NCI-H128 (cell line): ENCODE measurements around the gene ZDHHC11.
"Not testable (repeated sequence)": the region's sequence is repeated elsewhere in the genome, so short reads cannot be mapped to it uniquely, and the experiment has no call there.

Experiments used
- DNase-seq: peaks from one replicate; lab custom pipeline; 2025; ENCODE audit not compliant: unreplicated experiment; lab: John Stamatoyannopoulos, UW

ZDHHC11 gene

DNA sequence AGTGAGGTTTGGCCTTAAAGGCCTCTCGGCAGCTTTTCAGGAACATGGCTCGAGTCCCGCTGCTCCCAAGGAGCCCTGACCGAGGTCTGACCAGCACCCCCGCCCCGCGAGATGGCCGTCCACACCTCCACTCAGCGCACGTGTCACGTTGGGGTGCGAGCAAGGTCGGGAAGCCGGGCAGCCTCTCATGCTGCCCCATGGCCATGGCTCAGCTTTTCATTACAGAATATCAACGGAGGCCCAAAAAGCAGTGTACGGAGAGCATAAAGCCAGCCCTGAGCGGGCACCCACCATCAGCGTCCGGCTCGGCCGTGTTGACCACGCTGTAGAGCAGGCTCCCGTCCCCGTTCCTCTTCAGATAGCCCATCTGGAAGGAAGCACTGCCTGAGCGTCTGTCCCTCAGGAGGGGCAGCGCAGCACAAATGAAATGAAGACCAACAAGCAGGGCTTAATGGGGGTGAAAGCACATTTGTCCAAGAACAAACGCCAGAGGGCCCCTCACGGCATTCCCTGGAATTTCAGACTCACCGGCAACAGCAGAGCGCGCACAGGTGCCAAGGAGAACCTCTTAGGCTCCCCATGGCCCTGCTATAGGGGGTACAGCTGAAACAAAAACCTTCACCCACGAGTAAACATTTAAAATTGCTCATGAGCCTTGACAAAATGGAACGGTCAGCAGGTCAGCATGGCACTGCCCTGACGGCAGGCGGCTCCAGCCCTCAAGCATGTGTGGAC lies 30.2 kb upstream of the ZDHHC11 start:
- DNase-seq, result no peak

DNA sequence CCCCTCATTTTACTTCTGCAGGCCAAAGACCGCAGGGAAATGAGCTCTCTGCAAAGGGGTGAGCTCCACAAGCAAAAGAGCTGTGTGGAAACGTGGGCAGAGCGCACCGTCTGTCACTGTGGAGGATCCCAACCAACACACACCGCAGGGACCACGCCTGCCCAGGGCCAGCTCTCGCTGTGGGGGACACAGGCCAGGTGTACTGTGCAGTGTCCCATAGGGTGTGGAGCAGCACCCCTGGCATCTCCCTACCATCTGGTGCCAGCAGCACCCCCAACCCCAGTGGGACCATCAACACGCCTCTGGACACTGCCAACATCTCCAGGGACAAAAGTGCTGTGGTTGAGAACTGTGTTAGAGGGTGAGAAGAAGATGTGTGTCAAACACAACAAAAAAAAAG lies 27.9 kb upstream of the ZDHHC11 start:
- DNase-seq, result not testable (repeated sequence)

DNA sequence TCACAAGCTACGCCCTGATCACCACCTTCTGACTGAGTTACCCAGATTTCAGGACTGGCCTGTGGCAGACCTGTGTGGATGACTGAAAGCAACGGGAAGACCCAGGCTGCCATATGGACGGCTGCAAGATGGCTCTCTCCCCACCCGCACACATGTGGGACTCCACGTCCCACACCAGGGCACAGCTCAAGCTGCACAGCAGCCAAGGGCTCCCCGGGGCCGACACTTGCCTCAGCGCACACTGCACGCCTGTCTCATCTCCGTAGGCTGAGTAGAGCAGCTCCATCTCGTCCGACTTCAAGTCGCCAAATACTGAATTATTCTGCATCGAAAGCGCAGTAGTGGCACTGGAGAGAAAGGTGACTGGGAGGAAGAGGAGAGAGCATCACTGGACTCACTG lies 27.3 kb upstream of the ZDHHC11 start:
- DNase-seq, result no peak

DNA sequence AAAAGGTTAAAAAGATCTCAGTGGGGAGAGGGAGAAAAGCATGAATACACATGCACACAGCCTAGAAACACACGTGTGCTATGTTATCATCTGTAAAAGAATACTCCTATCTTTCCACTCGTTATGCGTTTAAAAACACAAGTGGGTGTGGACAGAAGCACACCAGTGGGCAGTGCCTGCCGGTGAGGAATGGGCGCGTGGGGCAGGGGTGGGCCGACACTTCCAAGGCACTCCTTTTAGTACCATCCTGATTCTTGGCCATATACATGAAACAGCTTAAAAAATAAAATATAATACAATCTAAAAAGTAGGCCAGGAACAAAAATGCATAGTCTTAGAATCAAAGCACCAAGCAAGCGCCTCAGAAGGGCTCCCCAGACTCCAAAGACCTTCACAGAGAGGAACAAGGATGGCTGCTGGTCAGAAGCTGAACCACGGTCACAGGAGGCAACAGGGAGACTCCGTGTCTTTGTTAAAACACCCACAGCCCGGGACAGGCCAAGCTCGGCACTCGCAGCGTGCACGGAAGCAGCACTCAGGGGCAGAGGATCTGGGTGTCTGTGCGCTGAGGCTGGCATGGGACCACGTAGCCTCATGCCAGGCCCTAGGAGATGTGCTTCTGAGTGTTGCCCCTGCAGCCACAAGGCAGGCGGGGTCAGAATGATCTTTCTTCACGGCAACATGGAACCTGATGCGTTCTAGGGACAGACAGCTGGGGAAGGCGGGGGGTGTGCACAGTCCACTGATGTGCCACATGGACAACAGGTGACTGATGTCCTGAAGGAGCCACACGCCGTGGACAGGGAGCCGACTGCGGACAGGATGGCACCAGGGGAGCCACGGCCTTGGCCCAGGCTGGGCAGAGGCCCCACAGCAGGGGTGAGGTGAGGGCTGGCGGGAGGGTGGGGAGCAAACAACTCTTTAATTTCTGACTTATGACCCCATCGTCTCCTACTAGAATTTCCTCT lies 25.9 kb upstream of the ZDHHC11 start:
- DNase-seq, result no peak

DNA sequence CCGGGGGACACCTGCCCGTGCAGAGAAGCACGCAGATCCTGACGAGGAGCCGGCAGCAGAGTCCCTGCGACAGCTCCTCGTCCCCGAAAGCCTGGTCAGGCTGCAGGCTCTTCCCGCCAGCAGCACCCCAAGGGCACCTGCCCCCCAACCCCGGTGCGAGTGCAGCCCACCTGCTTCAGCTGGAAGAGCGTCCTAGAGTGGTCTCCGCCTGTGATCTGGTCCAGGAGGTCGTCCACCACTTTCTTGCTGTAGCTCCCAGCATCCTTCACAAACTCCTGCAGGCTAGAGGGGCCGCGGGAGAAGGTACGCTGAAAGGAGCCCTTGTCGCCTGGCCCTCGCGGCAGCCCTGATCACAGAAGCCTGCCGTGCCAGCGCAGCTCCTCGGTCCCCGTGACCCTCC lies 25.1 kb upstream of the ZDHHC11 start:
- DNase-seq, result no peak

DNA sequence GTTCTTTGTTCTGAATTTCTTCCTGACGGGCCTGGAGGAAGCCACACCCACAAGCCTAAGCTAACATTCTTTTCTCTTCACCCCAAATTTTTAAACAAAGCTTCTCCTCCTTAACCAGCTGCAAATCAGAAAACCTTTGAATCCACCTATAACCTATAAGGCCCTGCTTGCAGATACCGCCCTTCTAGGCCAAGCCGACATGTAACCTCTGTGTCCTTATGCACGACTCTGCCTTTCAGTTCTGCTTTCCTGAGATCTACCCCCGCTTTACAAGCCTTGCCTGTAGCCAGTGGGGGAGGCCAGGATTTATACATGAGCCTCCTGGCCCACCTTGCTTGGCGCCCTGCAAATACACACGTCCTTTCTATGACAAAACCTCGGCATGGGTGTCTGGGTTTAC lies 22.5 kb upstream of the ZDHHC11 start:
- no peak for DNase-seq

DNA sequence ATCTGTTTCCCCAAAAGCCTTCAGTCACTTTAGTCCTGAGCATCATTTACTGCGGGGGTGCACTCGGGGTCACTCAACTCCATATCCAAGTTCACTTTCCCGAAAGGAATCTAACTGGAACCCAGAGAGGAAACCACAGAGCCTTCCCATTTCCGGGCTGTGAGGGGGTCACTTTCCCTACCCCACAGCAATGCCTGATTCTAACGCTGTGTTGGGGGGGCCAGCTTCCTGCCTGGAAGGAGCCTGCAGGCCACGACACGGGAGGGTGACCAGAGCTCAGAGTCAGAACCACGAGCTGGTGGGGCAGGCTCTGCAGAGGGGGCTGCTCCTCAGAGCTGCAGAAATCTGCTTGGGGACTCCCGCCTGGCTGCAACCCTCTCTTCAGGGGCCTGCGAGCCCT lies 21.5 kb upstream of the ZDHHC11 start:
- no peak for DNase-seq

DNA sequence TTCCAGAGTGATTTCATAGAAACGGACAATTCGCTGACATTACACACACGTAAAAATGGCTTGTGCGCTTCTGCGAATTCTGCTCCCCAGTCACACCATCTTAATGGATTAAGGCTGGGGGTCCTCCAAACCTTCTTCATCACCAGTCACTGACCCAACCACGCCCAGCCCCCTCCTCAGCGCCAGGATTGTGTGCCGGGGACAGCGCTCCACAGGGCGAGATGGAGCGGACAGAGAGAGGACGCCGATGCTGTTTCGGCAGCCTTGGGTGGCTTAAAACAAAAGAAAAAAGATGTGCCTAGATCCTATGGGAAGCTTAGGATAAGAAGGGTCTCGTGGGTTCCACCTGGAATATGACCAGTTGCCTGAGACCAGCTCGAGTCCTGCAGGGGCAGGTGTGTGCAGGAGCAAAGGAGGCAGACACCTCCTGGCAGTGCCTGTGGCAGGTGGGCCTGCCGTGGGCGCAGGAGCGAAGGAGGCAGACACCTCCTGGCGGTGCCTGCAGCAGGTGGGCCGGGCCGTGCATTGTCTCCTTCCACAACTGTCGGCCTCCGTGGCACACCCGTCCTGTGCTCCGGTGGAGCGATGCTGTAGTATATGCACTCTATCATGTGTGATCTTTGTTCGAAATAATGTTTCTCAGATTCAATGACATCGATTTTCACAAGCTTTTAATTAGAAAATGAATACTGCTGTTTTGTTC lies 21.0 kb upstream of the ZDHHC11 start:
- DNase-seq, result no peak

DNA sequence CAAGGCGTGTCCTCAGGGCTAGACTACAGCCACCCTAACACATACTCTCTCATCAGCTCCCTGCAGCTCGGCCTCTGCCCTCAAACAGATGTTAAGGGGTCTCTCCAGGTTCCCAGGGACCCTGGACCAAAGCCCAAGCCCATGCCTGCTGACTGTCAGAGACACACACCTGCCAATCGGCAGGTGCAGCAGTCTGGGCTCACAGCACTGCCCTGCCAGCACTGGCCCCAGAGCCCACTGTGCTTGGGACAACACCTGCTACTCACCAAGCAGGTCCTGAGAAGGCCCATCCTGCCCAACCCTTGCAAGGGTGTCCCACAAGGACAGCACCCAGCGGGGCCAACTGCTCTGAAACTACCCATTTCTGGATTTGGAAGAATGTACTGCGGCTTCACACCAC lies 20.2 kb upstream of the ZDHHC11 start:
- no peak for DNase-seq

DNA sequence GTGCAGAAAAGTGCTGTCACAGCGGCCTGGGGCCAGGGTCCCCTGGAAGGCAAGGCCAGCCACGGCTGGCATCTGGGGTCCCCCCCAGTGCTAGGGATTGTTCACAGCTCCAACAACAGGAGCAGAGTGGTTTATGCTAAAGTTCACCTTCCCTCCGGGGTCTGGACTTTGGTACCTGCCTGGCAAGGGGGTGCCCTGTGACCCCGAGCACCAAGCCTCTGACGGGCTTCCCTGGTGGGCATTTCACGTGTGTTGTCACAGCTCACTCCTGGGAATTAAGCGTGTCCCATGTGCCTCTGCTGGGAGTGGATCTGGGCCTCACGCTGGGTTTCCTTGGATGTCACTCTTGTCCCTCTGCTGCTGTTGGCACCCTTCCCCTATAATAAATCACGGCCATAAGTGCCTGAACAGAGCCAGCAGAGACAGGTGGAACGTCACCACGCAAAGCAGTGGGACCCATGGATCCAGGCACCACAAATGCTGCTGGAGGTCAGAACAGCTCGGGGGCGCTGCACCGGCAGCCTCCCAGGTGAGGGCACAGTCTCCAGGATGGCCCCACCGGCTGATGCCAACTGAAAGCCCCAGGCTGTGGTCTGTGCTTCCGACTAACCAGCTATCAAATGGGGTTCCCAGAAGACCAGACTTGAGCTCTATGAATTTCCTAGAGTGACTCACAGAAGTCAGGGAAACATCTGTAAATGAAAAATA lies 17.8 kb upstream of the ZDHHC11 start:
- no peak for DNase-seq

DNA sequence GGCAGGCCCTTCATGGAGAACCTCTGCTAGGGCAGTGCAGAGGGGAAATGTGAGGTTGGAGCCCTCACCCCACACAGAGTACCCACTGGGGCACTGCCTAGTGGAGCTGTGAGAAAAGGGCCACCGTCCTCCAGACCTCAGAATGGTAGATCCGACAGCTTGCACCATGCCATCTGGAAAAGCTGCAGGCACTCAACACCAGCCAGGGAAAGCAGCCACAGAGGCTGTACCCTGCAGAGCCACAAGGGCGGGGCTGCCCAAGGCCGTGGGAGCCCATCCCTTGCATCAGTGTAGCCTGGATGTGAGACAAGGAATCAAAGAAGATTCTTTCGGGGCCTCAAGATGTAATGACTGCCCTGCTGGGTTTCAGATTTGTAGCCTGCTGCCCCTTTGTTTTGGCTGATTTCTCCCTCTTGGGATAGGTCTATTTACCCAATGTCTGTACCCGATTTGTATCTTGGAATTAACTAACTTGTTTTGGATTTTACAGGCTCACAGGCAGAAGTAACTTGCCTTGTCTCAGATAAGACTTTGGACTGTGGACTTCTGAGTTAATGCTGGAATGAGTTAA lies 16.6 kb upstream of the ZDHHC11 start:
- no peak for DNase-seq

DNA sequence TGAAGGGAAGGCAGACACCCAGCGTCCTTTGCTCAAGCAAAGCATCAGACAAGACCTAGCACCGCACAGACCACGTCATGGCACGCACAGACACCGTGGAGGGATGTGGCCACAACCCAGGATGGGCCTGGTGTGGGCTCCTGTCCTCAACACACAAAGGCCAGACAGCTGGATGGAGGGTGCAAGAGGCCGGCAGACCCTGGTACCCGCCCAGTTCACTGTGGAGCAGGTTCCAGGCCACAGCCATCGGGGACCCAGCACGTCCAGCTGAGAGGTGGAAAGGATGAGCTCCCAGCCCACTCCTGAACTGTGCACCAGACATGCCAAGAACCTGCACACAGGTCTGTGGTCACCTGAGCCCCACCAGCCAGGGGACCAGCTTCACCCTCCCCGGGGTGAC lies 15.0 kb upstream of the ZDHHC11 start:
- no peak for DNase-seq

DNA sequence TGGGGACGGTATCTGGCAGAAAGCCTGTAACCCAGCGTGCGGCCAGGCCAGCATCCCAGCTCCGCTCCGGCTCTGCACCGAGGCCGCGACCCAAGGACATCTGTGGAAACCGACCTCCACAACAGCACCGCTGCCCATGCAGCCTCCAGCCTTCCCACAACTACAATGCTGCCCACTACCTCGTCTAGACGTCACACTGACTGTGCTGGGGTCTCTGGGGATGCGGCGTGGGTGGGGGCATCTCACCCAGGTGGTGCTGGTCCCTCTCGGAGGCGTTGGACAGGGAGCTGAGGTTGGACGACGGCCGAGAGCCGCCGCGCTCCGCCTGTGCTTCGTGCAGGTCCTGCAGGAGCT lies 14.4 kb upstream of the ZDHHC11 start:
- no peak for DNase-seq

DNA sequence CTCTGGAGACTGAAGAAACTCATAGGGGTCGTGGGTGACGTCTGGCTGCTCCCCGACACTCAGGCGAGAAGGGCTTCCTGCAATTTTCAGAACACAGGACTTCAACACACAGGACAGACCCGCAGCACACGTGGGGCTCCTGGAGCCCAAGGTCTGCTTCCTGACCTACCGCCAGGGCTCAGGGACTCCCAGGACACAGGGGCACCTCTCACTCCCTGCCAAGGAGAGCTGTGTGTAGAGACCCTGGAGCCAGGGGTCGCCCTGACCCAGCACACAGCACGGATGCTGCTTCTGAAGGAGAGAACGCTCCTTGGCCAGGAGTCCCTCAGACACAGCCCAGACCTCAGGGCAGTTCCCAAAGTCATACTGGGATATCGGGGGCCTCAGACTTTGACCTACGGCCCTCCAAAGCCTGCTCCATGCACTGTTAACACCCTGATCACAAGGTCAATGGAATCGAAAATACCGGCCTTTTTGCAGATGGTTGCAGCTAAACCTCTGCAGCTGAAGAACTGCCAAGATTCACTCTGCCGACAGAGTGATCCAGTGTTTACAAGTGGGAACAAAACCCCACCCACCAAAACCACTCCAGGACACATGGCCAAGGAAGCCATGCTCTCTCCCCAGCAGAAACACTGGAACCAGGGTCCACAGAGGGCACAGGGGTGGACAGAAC lies 13.8 kb upstream of the ZDHHC11 start:
- DNase-seq, result no peak

DNA sequence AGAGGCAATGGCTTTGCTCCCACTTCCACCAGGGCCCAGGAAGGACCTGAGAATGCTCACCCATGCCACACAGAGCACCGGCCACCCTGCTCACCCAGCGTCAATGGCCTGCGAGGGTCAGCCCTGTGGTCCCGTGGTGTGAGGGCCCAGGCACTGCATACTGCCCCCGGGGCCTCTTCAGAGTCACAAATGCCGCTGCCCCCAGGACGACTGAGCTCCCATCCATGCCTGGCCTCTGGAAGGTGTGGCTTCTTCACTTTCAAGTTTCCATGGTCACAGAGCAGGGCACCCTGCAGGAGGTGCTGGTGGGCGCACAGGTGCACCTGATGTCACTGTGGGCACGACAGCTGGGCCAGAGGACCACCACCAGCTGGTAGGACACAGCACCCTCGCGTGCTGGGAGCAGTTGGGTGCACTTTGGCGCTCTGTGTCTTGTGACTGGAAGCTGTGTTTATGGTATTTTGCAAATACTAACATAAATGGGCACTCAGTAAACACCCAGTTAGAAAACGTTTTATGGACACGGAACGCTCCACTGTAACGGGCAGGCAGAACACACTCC lies 12.5 kb upstream of the ZDHHC11 start:
- DNase-seq, result no peak

DNA sequence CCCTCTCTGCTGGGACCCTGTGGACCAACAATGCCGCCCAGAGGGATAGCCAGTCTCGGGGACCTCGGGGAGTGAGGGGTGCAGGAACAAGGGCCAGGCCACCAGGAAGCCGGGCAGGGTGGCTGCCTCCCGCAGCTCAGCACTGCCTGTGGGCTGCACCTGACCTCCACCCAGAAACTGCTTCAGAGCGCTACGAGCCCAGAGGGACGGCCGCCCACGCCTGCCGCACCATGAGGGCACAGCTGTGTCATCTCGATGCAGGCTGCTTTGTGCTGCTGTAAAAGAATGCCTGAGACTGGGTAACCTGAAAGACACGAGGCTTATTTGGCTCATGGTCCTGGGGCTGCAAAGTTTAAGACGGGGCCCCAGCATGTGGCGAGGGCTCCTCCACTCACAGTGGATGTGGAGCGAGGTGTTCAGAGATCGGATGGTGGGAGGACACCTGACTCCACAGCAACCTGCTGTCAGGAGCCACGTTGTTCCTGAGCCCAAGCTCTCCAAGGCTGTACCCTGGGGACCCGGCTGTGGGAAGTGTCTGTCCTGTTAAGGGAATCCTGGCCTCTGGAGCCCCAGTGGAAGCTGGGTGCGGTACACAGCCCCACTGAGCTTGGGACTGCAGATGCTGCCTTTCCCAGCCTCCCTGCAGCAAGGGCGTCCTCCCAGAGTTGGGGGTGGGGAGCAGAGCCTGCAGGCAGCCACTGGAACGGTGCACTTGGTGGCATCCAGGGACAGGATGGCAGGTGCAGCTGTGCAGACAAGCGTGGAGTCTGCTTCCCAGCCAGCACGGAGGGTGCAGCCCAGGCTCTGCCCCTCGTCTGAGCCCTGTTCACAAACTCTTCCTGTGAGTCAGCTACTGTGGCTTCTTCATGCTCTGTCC lies 11.8 kb upstream of the ZDHHC11 start:
- DNase-seq, result no peak

DNA sequence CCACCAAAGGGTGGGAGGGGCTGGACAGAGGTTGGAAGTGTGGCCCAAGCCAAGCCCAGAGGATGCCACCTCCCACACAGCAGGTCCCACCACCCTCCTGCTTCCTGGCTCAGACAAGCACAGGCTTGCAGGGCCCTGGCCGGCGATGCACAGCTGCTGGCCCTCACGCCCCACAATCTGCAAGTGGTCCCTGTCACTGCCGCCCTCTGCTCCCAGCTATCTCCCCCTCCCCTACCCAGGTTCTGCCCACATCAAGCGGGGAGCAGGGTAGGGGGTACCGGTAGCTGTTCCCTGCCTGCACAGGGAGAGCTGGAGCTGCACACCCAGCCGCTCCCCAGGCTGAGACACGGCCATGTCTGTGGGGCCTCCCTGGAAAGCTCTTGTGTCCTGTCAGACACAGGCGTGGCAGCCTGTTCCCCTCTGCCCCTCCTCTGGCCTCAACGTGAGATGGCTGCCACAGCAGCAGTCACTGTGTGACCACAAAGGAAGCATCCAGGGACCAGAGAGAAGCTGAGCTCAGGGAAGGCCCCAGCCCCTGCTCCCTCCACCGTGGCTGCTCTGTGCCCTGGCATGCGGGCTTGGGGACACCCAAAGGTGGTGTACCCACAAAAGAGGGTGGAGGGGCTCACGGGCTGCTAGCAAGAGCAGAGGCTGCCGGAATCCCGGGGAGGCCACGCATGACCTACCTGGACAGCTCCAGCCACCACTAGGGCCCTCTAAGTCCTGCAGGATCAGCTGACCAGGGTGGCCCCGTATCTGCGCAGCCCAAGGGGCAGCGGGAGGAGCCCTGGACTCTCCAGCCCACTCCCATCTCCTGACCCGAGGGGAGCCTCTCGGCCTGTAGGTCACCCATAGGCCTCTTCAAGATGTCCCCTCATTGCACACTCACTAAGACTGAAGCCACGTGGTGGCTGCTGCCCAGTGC lies 10.9 kb upstream of the ZDHHC11 start:
- DNase-seq, result no peak
